ENCODE data around the gene DYRK1A. TPM values are rescaled to one million over a fixed set of nuclear protein-coding genes. Genes with fewer than 3 reads are reported as not detected.

Gene DYRK1A
- polyA plus RNA-seq, 1 donor (not counting 4 experiments of a cell fraction or from before 2014, with no cell fraction given): 25.3 TPM

DNA sequence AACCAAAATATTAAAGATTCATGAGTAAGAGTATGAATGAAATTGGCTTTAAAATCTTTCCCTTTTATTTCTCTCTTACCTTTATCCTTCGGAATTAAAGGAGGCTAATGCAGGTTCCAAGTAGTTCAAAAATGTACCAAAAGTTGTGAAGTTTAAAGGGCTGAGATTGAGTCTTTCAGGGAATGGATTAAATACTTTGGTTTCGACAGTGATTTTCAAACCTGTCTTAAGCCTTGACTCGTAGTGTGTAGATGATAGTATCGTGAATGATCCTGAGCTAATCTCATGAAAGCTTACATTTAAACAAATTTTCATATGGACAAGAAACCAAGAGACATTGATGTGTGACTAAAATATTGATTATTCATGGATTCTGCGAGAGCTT is 66.9 kb downstream of the DYRK1A start:
- FAIRE-seq: no peak
- Histone ChIP-seq H4K20me1 (ENCODE audit: control insufficient read depth, extremely low read depth, insufficient read depth, low read length) (peaks cover 12% of the 10 kb centered on the region), H3K9me1 (ENCODE audit: control insufficient read depth, extremely low read depth, insufficient read depth, low read length) (no peaks in the 10 kb centered on the region), H3K27me3 (ENCODE audit: control insufficient read depth, extremely low read depth, insufficient read depth, low read length) (no peaks in the 10 kb centered on the region), H2AFZ (ENCODE audit: control insufficient read depth, low read length) (no peak overlapping the region), H3K79me2 (ENCODE audit: control insufficient read depth, insufficient read depth, low read length) (peaks cover 79% of the 10 kb centered on the region), H3K36me3 (ENCODE audit: control insufficient read depth in 2 of 2, extremely low read depth in 1 of 2, insufficient read depth in 2 of 2, low read length in 2 of 2) (peaks cover 0 to 2% of the 10 kb centered on the region in 2 experiments), H3K4me1 (ENCODE audit: control insufficient read depth, extremely low read depth, insufficient read depth, low read length) (peaks cover 19% of the 10 kb centered on the region), H3K4me3 (ENCODE audit: control insufficient read depth in 2 of 3, extremely low read depth in 1 of 3, insufficient read depth in 2 of 3, low read depth in 1 of 3, low read length in 3 of 3) (no peak overlapping the region), H3K9ac (ENCODE audit: control insufficient read depth, extremely low read depth, insufficient read depth, low read length) (no peak overlapping the region), H3K27ac (ENCODE audit: control insufficient read depth, insufficient read depth, low read length) (no peak overlapping the region), H3K4me2 (ENCODE audit: control insufficient read depth, extremely low read depth, insufficient read depth, low read depth, low read length) (no peak overlapping the region), H3K9me3 (ENCODE audit: control insufficient read depth, low read depth, low read length) (no peaks in the 10 kb centered on the region)
- TF ChIP-seq EZH2 (IDR thresholded peaks at IDR 0.05; ENCODE audit: low read length): no peak
- TF ChIP-seq, protein P1, sequence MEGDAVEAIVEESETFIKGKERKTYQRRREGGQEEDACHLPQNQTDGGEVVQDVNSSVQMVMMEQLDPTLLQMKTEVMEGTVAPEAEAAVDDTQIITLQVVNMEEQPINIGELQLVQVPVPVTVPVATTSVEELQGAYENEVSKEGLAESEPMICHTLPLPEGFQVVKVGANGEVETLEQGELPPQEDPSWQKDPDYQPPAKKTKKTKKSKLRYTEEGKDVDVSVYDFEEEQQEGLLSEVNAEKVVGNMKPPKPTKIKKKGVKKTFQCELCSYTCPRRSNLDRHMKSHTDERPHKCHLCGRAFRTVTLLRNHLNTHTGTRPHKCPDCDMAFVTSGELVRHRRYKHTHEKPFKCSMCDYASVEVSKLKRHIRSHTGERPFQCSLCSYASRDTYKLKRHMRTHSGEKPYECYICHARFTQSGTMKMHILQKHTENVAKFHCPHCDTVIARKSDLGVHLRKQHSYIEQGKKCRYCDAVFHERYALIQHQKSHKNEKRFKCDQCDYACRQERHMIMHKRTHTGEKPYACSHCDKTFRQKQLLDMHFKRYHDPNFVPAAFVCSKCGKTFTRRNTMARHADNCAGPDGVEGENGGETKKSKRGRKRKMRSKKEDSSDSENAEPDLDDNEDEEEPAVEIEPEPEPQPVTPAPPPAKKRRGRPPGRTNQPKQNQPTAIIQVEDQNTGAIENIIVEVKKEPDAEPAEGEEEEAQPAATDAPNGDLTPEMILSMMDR (optimal IDR thresholded peaks at IDR 0.05 in 1 of 3, IDR thresholded peaks at IDR 0.05 in 1 of 3, conservative IDR thresholded peaks at IDR 0.05 in 1 of 3; ENCODE audit: extremely low read depth in 1 of 3, insufficient read depth in 2 of 3, low read length in 3 of 3): no peak
- no peak for DNase-seq (ENCODE audit: low read depth, low spot score)
- dilution Hi-C loops (cut with MboI; ENCODE audit: extremely low pct_ligation_motif_present, low sequenced_read_pairs): no loop called here

DNA sequence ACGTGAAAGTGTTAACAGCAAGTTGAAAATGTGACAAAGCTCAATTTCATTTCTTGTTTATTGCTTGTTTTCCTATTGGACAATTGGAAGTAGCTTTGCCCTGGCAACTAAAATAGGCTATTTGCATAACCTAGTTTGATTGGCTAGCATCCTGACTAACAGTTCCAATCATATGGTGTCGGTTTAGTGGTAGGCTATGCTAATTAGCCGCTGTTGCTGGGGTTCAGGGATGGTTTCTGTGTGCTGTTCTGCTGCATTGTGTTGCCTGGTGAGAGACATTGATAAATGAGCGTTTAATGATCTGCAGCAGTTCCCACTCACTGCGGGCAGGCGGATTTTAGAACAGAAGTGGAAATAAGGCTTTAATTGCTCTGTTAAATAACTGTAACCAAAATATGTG is 68.5 kb downstream of the DYRK1A start:
- peaks cover 0 to 2% of the 10 kb centered on the region in 2 experiments for H3K36me3 ChIP-seq (ENCODE audit: control insufficient read depth in 2 of 2, extremely low read depth in 1 of 2, insufficient read depth in 2 of 2, low read length in 2 of 2)
- peaks cover 12% of the 10 kb centered on the region for H4K20me1 ChIP-seq (ENCODE audit: control insufficient read depth, extremely low read depth, insufficient read depth, low read length)
- peaks cover 87% of the 10 kb centered on the region for H3K79me2 ChIP-seq (ENCODE audit: control insufficient read depth, insufficient read depth, low read length)
- dilution Hi-C loops (cut with MboI; ENCODE audit: extremely low pct_ligation_motif_present, low sequenced_read_pairs): no loop called here
- FAIRE-seq: peak; percentile 67
- no peak overlapping the region for H3K9ac ChIP-seq (ENCODE audit: control insufficient read depth, extremely low read depth, insufficient read depth, low read length)
- no peak overlapping the region for H3K27ac ChIP-seq (ENCODE audit: control insufficient read depth, insufficient read depth, low read length)
- H3K27me3 ChIP-seq (ENCODE audit: control insufficient read depth, extremely low read depth, insufficient read depth, low read length): no peaks in the 10 kb centered on the region
- no peak for TF ChIP-seq EZH2 (IDR thresholded peaks at IDR 0.05; ENCODE audit: low read length)
- TF ChIP-seq, protein P1 (optimal IDR thresholded peaks at IDR 0.05 in 1 of 3, IDR thresholded peaks at IDR 0.05 in 1 of 3, conservative IDR thresholded peaks at IDR 0.05 in 1 of 3; ENCODE audit: extremely low read depth in 1 of 3, insufficient read depth in 2 of 3, low read length in 3 of 3): no peak
- H3K4me1 ChIP-seq (ENCODE audit: control insufficient read depth, extremely low read depth, insufficient read depth, low read length): peaks cover 12% of the 10 kb centered on the region
- H3K4me3 ChIP-seq (ENCODE audit: control insufficient read depth in 2 of 3, extremely low read depth in 1 of 3, insufficient read depth in 2 of 3, low read depth in 1 of 3, low read length in 3 of 3): no peak overlapping the region
- H2AFZ ChIP-seq (ENCODE audit: control insufficient read depth, low read length): no peak overlapping the region
- H3K9me1 ChIP-seq (ENCODE audit: control insufficient read depth, extremely low read depth, insufficient read depth, low read length): no peaks in the 10 kb centered on the region
- DNase-seq (ENCODE audit: low read depth, low spot score): no peak
- H3K4me2 ChIP-seq (ENCODE audit: control insufficient read depth, extremely low read depth, insufficient read depth, low read depth, low read length): no peak overlapping the region
- no peaks in the 10 kb centered on the region for H3K9me3 ChIP-seq (ENCODE audit: control insufficient read depth, low read depth, low read length)
